GM19467 (cell line): ENCODE results near the gene GIT1.
A peak's percentile ranks its signal among the peaks of the same experiment; 100 is the strongest.

ENCODE experiments used
- ATAC-seq: cut with Tn5 transposase; IDR thresholded peaks from one replicate; pipeline ENCODE4 v1.9.1; 2021; ENCODE audit warnings: mild to moderate bottlenecking, moderate library complexity; ENCODE audit not compliant: unreplicated experiment

GIT1 gene

DNA sequence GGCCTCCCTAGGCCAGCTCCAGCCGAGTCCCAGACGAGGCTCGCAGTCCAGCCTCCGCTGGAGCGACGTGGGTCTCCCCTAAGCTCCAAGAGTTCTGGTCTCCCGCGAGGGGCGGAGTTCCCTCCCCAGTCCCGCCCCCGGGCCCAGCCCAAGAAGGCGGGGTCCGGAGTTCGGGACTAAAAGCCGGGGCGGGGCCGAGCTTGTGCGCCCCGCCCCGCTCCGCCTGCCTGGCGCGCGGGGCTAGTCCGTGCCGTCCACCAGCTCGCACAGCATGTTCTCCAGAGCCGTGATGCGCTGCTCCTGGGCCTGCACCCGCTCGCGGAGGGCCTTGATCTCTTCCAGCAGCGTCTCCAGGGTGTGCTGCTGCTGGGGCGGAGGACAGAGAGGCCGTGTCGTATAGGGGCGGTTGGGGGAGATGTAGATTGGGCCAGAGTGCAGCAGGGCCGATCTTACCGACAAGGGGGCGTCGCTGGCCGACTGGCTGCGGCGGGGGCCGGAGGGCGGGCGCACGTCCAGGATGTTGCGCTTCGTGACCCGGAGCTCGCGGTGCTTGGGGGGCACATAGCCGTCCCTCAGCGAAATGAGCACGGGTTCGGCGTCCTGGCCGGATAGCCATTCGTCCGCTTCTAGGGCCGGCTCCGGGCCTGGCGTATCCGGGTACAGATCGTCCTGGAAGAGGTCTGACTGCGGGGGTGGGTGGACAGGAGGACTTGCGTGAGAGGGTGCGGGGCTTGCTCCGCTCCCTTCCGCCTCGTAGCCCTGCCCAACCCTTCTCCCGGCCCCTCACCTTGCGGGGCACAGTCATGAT lies 26.2 kb upstream of the GIT1 start:
- peak; percentile 45 for ATAC-seq

GRCh38 chr17:29615048-29615385 lies 25.6 kb upstream of the GIT1 start:
- no peak for ATAC-seq

DNA sequence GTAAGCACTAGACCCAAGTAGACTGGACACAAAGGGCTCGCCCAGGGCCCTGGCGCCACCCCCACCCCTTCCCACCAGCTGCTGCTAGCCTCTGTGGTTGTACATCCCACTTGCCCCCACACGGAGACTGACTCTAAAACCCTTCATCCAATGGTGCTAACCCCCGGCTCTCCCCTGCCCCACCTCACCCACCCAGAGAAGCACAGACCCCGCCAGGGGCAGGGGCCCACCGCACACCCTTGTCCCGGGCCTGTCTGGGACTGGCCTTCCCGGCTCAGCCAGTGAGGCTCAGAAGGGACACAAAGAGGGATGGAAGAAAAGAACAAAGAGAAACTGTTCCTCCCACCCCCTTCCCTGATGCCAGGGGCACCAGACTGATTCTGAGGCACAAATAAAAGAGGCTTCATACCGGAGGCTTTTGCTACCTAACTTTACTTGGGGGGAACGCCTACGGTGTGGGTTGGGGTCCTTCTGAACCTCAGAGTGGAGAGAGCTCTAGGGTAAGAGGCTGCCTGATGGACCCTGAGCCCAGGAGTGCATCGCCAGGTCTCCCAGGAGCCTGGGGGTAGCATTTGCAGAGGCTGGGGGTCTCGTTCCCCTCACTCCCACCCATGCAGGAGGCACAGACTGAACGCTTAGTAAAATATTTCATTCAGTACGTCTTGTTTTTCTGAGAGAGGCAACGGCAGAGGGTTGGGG lies 25.1 kb upstream of the GIT1 start:
- ATAC-seq: no peak

GRCh38 chr17:29613856-29614255 lies 24.4 kb upstream of the GIT1 start:
- ATAC-seq: no peak

DNA sequence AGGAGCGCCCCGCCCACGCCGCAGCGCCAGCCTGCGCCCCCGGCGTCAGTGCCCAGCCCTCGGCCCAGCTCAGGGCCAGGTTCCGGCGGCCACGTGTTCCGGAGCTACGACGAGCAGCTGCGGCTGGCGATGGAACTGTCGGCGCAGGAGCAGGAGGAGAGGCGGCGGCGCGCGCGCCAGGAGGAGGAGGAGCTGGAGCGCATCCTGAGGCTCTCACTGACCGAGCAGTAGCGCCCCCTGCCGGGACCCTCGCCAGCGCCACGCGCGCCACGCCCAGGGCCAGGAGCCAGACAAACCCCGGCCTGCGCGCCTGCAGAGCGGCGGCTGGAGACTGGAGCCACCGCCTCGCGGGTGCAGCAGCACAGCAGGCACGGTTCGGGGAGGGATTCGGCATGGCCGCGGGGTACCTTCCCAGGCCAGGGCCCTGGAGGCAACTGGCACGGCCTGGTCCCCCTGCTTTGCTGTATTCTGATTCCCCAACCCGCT lies 23.9 kb upstream of the GIT1 start:
- no peak for ATAC-seq

GRCh38 chr17:29612404-29613280 lies 23.2 kb upstream of the GIT1 start:
- ATAC-seq: no peak

DNA sequence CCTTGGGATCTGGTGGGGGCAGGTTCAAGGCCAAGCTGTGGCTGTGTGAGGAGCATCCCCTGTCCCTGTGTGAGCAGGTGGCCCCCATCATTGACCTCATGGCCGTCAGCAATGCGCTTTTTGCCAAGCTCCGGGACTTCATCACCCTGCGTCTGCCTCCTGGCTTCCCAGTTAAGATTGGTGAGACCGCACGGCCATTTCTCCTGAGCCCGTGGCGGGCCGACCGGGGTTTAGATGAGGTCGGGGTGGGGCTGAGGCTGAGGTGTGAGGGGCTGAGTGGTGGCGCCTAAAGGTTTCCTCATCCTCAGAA lies 22.6 kb upstream of the GIT1 start:
- no peak for ATAC-seq

- ATAC-seq: no peak
Measured at GRCh38 chr17:29611351-29612093, 22.1 kb upstream of the GIT1 start.

DNA sequence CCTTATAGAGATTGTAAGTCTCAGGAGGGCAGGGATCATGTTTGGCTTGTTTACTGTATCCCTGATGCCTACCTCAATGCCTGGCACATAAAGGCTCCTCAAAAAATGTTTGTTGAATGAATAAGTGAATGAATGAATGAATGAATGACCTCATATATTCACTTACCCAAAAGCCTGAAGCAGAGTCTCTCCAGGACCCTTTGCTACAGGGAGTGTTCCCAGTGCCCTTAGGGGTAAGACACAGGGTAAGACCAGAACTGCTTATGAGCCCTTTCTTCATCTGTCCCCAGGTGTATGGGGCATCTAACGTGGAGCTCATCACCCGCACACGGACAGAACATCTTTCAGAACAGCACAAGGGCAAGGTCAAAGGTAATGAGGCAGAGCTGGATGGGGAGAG lies 20.9 kb upstream of the GIT1 start:
- ATAC-seq: no peak

GRCh38 chr17:29608986-29609385 lies 19.5 kb upstream of the GIT1 start:
- no peak for ATAC-seq

GRCh38 chr17:29607557-29608195 lies 18.2 kb upstream of the GIT1 start:
- ATAC-seq: no peak

- ATAC-seq: no peak
Measured at GRCh38 chr17:29603109-29603674, 13.7 kb upstream of the GIT1 start.

- ATAC-seq: no peak
Measured at GRCh38 chr17:29597361-29598172, 8.1 kb upstream of the GIT1 start.

- ATAC-seq: no peak
Measured at GRCh38 chr17:29596811-29597210, 7.4 kb upstream of the GIT1 start.

DNA sequence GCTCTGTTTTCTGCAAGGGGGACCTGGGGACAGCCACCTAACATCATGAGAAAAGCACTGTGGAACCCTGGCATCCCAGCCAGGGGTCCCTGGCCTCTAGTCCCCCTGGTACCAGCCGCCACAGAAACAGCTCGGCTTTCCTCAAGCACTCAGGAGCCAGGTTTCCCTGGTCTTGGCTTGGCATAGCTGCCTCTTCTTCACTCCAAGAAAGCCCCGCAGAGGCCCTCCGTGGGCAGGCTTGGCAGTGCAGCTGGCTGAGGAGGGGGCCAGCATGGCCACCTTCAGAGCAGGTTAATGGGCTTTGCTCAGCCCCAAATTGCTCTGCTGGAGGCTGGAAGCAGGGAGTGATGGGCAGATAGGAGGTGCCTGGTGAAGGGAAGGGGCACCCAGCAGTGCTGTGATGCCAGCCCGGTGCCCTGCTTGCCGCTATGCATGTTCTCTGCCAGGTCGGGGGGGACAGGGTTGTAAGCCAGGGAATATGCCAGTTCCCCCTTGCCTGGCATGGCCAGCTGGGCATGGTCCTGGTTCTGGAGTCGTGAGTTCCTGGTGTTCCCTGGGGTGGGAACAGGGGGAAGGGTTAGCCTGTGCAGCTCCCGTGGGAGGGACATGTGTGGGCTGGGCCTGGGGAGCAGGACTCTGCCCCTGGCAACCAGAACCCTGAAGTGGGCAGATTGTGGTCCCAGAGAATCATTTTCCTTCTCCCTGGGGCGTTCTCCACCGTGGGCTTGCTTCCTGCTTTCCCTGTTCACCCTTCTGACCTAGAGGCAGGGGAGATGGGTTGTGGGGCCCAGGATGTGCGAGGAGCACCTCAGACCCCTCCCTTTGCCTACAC lies 6.7 kb upstream of the GIT1 start:
- ATAC-seq: no peak

DNA sequence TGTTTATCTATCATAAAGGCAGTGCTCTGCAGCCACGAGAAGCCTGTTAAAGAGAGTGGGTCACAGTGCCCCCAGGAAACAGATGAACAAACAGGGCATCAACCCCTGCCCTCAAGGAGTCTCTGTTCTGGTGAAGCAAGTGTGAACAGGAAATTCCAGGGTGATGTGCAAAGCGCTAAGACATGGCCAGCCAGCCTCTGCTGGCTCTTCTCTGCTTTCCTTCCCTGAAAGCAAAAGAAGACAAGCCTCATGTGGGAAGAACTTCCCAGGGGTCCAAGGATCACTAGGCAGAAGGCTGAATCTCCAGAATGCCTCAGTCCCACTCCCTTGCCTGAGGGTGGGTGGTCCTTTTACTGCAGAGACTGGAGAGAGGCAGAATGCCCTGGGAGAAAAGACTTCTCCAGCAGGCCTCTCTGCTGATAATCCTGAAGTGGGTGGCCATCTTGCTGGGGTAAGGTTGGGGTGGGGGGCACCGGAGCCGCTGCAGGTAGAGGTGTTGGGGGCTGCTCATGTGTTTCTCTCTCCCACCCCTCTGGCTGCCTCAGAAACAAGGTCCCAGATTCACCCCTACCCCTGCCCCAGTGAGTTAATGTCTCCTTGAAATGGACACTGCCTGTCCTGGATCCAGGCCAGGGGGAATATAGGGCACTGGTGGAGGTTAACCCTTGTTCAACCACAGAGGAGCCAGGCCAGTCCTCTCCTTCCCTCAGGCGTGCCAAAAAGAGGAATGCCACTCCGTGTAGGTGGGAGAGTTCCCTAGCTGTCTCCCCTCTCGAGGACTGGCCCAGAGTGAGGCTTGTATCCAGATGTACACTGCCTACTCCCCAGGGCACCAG lies 5.9 kb upstream of the GIT1 start:
- ATAC-seq: no peak

GRCh38 chr17:29594519-29595090 lies 5.2 kb upstream of the GIT1 start:
- ATAC-seq: no peak
